A549 (cell line): ENCODE data around the gene GPR32. TPM values are rescaled to one million over a fixed set of nuclear protein-coding genes. Genes with fewer than 3 reads are reported as not detected.

Experiments
- ATAC-seq, 2 experiments: fragments of 200-7000 bp in 1 of 2; fragments of >200 bp in 1 of 2; cut with Nextera tagmentation in 1 of 2; cut with Tn5 transposase in 1 of 2; 3 replicates each; pipeline versions ENCODE4 v1.8.0 to v1.9.1; 2018 to 2020; ENCODE audit warnings: mild to moderate bottlenecking in 1 of 2, moderate library complexity in 1 of 2
- CTCF ChIA-PET: fragments of 300-600 bp; sonication (Branson Sonifier 250); formaldehyde crosslinking; extraction: SDS; loops from one replicate; lab custom pipeline; 2021; ENCODE audit warnings: antibody characterized with exemption, inconsistent platforms; lab: Yijun Ruan, JAX
- POLR2A ChIA-PET: fragments of 350-600 bp; formaldehyde crosslinking; extraction: SDS; loops from one replicate; lab custom pipeline; 2021; ENCODE audit warnings: antibody characterized with exemption, inconsistent platforms; lab: Yijun Ruan, JAX
- DNase-seq, 2 experiments: peaks; one replicate each; pipeline versions ENCODE4 v3.0.0 to v3.0.0-alpha.2; 2011 to 2016; ENCODE audit warnings: low read depth in 1 of 2, low spot score in 1 of 2
- FAIRE-seq: peaks from 2 replicates; lab custom pipeline; 2011; peaks lifted over from hg19 to GRCh38; lab: Jason Lieb, UNC
- H3K27ac ChIP-seq, 2 experiments: fragments of >200 bp; sonication (Bioruptor Twin); formaldehyde crosslinking; 3 replicates each; pipeline ENCODE4 v1.5.1; 2016 to 2017
- H3K4me1 ChIP-seq: fragments of >200 bp; sonication (Bioruptor Twin); formaldehyde crosslinking; 3 replicates; pipeline ENCODE4 v1.6.1; 2016
- H3K4me2 ChIP-seq: fragments of >200 bp; sonication (Bioruptor Twin); formaldehyde crosslinking; 3 replicates; pipeline ENCODE4 v1.6.1; 2016
- H3K4me3 ChIP-seq: fragments of >200 bp; sonication (Bioruptor Twin); formaldehyde crosslinking; 3 replicates; pipeline ENCODE4 v1.5.1; 2016
- H3K9me3 ChIP-seq: fragments of >200 bp; sonication (Bioruptor Twin); formaldehyde crosslinking; 3 replicates; pipeline ENCODE4 v1.6.1; 2016
- BHLHE40 ChIP-seq: IDR thresholded peaks from 2 replicates; pipeline ENCODE4 v1.6.1; 2012; ENCODE audit warnings: low read depth, low read length, inconsistent platforms
- CBX8 ChIP-seq: fragments of 200-600 bp; sonication (generic); IDR thresholded peaks from 2 replicates; pipeline ENCODE4 v1.6.1; 2016
- CHD2 ChIP-seq: fragments of 150-350 bp; IDR thresholded peaks from 2 replicates; pipeline ENCODE4 v1.6.1; 2014; ENCODE audit warnings: low read length; ENCODE audit not compliant: partially characterized antibody
- FOXS1 ChIP-seq: fragments of 250-450 bp; sonication (Bioruptor Pico); IDR thresholded peaks from 2 replicates; pipeline ENCODE4 v1.5.0; 2020; ENCODE audit warnings: mild to moderate bottlenecking, moderate library complexity
- GATA3 ChIP-seq: IDR thresholded peaks from 2 replicates; pipeline ENCODE4 v1.6.1; 2012; ENCODE audit warnings: borderline replicate concordance
- JUNB ChIP-seq: fragments of >200 bp; sonication (Bioruptor Twin); formaldehyde crosslinking; IDR thresholded peaks from 2 replicates; pipeline ENCODE4 v1.6.1; 2016
- KDM1A ChIP-seq: fragments of 200-600 bp; sonication (generic); IDR thresholded peaks from 2 replicates; pipeline ENCODE4 v1.6.1; 2016; ENCODE audit warnings: low read depth, mild to moderate bottlenecking
- KDM5A ChIP-seq: fragments of 200-600 bp; sonication (generic); IDR thresholded peaks from 2 replicates; pipeline ENCODE4 v1.6.1; 2016; ENCODE audit warnings: antibody characterized with exemption, mild to moderate bottlenecking
- MYC ChIP-seq: IDR thresholded peaks from 2 replicates; pipeline ENCODE4 v1.6.1; 2012; ENCODE audit warnings: mild to moderate bottlenecking, inconsistent platforms, low read length, improper control_type of control experiment, borderline replicate concordance
- NPAS2 ChIP-seq: fragments of 250-450 bp; sonication (Bioruptor Pico); IDR thresholded peaks from 2 replicates; pipeline ENCODE4 v1.8.0; 2022; ENCODE audit warnings: mild to moderate bottlenecking, moderate library complexity, borderline replicate concordance
- PHF8 ChIP-seq: fragments of 200-600 bp; sonication (generic); IDR thresholded peaks from 2 replicates; pipeline ENCODE4 v1.6.1; 2016; ENCODE audit warnings: low read depth, mild to moderate bottlenecking, antibody characterized with exemption, moderate library complexity, borderline replicate concordance
- POLR2A ChIP-seq: IDR thresholded peaks from 2 replicates; pipeline ENCODE4 v1.6.1; 2012; ENCODE audit warnings: mild to moderate bottlenecking, low read length
- POLR2AphosphoS2 ChIP-seq: conservative IDR thresholded peaks from 2 replicates; pipeline ENCODE4 v1.6.1; 2012; ENCODE audit warnings: low read length, improper control_type of control experiment, inconsistent platforms
- RAD21 ChIP-seq, 2 experiments: fragments of >200 bp in 1 of 2; sonication (Bioruptor Twin) in 1 of 2; formaldehyde crosslinking in 1 of 2; IDR thresholded peaks in 1 of 2; conservative IDR thresholded peaks in 1 of 2; 2 replicates in 1 of 2; 3 replicates in 1 of 2; pipeline ENCODE4 v1.6.1; 2012 to 2018; ENCODE audit warnings: inconsistent platforms in 1 of 2
- RCOR1 ChIP-seq: fragments of 150-350 bp; IDR thresholded peaks from 2 replicates; pipeline ENCODE4 v1.6.1; 2014; ENCODE audit warnings: antibody characterized with exemption, low read length, low read depth
- SMC3 ChIP-seq: fragments of >200 bp; sonication (Bioruptor Twin); formaldehyde crosslinking; IDR thresholded peaks from 3 replicates; pipeline ENCODE4 v1.6.1; 2018; ENCODE audit warnings: inconsistent platforms
- TFCP2L1 ChIP-seq: fragments of 250-450 bp; sonication (Bioruptor Pico); IDR thresholded peaks from 2 replicates; pipeline ENCODE4 v1.5.0; 2021; ENCODE audit warnings: mild to moderate bottlenecking
- TP53 ChIP-seq: fragments of 250-450 bp; sonication (Bioruptor Pico); IDR thresholded peaks from 2 replicates; pipeline ENCODE4 v1.5.0; 2021; ENCODE audit warnings: mild to moderate bottlenecking, moderate library complexity
- ZNF302 ChIP-seq: fragments of 250-450 bp; sonication (Bioruptor Pico); IDR thresholded peaks from 2 replicates; pipeline ENCODE4 v1.9.0; 2021; ENCODE audit warnings: inconsistent platforms, mild to moderate bottlenecking, moderate library complexity
- WGBS: methylation state at CpG from one replicate; pipeline ENCODE4 v1.1.6; 2017; ENCODE audit errors: missing lambda C conversion rate; 5-methylcytosine and 5-hydroxymethylcytosine counted together
- polyA plus RNA-seq, 4 experiments: library from polyadenylated mRNA; depleted of rRNA in 3 of 4; stranded (reverse); fragments of >200 nt; fragmentation: RNase III in 1 of 4; extraction: RNeasy Plus Mini Kit Qiagen cat#74134 plus additional on column Dnase treatment in 1 of 4; gene quantifications; 2 replicates in 3 of 4; 3 replicates in 1 of 4; pipeline ENCODE4 v1.2.3, GENCODE V29; 2011 to 2017
- TF ChIP-seq, protein P1 (sequence below): fragments of >200 bp; sonication (Bioruptor Twin); formaldehyde crosslinking; IDR thresholded peaks from 2 replicates; pipeline ENCODE4 v1.6.1; 2016
- TF ChIP-seq, protein P2 (sequence below): IDR thresholded peaks from 2 replicates; pipeline ENCODE4 v1.6.1; 2012
- TF ChIP-seq, protein P3 (sequence below): fragments of 250-450 bp; sonication (Bioruptor Pico); IDR thresholded peaks from 2 replicates; pipeline ENCODE4 v1.5.0; 2020; ENCODE audit warnings: low read depth, mild to moderate bottlenecking, moderate library complexity

Gene GPR32
- polyA plus RNA-seq, 2 of the 4 experiments (the other 2 are of a cell fraction) = not detected

DNA sequence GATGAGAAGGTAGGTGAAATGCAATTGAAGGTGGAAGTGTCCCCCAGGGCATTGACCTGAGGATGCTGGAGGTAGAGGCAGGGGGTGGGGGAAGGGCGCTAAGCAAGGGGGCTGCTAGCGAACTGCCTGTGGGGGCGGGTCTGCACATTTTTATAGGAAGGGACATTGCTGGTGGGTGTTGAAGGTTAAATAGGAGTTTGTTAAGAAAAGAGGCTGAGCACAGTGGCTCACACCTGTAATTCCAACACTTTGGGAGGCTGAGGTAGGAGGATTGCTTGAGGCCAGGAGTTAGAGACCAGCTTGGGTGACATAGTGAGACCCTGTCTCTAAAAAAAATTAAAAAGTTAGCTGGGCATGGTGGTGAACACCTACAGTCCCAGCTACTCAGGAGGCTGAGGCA lies 14.4 kb downstream of the GPR32 start:
- ChIA-PET POLR2A (interaction anchor here (1.7 to 2.2 kb wide), 2 partner anchors 20 to 60 kb away, joined by 4 to 10 read pairs; no protein-coding TSS in a partner anchor), CTCF (interaction anchor here (0.7 to 14.0 kb wide), 24 partner anchors 8 to 433 kb away, joined by 3 to 272 read pairs (median 6); partner anchors contain the start of genes CLEC11A, NAPSA and SHANK1)
- 62% methylated on average over 3 of the region's 3 CpGs for WGBS
- Histone ChIP-seq H3K27ac (no peak overlapping the region), H3K4me1 (peaks cover 7% of the 10 kb centered on the region; the same call in 2 of the 3 replicates), H3K4me2 (no peak overlapping the region), H3K4me3 (no peak overlapping the region), H3K9me3 (no peaks in the 10 kb centered on the region)
- TF ChIP-seq POLR2AphosphoS2 (no peak), POLR2A (no peak), RCOR1 (no peak), GATA3 (no peak), BHLHE40 (no peak), MYC (no peak), TP53 (CRISPR knock-in tag) (no peak), CHD2 (no peak)
- FAIRE-seq (no peak), ATAC-seq (no peak), DNase-seq (no peak)

DNA sequence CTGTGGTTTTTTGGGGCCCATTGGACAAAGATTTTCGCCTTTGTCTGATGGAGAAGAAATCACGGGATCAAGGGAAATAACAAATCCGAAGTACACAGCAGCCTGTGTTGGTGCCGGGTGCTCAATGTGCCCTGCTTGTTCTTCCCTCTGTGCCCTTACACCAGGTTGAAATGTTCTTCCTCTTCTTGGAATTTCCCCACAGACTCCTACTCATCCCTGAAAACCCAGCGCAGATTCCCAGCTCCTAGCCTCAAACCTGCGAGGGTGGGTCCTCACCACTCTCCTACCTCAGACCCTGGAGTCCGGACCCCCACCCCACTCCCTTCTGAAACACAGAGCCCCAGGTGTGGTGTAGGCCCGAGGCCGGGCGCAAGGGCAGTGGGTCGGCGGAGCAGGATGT lies 15.1 kb downstream of the GPR32 start:
- DNase-seq (no peak), FAIRE-seq (no peak), ATAC-seq (no peak)
- ChIA-PET POLR2A (interaction anchor here (1.7 kb wide), 1 partner anchor 19 kb away, joined by 4 read pairs; no protein-coding TSS in a partner anchor), CTCF (interaction anchor here (1.1 to 14.0 kb wide), 8 partner anchors 9 to 249 kb away, joined by 3 to 272 read pairs (median 77); partner anchors contain the start of genes CLEC11A and SHANK1)
- Histone ChIP-seq H3K4me1 (peaks cover 7% of the 10 kb centered on the region; the same call in 2 of the 3 replicates), H3K27ac (no peak overlapping the region), H3K9me3 (no peaks in the 10 kb centered on the region), H3K4me2 (no peak overlapping the region), H3K4me3 (no peak overlapping the region)
- WGBS = 60% methylated on average over 12 of the region's 12 CpGs
- TF ChIP-seq, protein P1, sequence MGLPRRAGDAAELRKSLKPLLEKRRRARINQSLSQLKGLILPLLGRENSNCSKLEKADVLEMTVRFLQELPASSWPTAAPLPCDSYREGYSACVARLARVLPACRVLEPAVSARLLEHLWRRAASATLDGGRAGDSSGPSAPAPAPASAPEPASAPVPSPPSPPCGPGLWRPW = no peak
- no peak for TF ChIP-seq TFCP2L1 (CRISPR knock-in tag)
- TF ChIP-seq, protein P2, sequence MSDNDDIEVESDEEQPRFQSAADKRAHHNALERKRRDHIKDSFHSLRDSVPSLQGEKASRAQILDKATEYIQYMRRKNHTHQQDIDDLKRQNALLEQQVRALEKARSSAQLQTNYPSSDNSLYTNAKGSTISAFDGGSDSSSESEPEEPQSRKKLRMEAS = no peak
- no peak for TF ChIP-seq CBX8
- TF ChIP-seq JUNB = no peak
- no peak for TF ChIP-seq PHF8

DNA sequence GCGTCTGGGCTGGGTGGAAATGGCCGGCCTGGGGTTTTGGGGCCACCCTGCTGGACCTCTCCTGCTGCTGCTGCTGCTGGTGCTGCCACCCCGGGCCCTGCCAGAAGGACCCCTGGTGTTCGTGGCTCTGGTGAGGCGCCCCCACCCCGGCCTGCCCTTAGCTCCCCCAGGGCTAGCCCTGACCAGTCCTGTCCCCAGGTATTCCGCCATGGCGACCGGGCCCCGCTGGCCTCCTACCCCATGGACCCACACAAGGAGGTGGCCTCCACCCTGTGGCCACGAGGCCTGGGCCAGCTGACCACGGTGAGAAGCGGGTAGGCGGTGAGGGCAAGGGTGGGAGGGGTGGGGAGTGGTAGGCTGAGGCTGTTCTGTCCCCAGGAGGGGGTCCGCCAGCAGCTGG lies 20.1 kb downstream of the GPR32 start, which contains the start of gene ACP4:
Gene ACP4, plus strand, starts transcription at position 20 of the 400 bp plus-strand sequence. Its CDS starts 0 bp downstream, at position 20.
- TF ChIP-seq CBX8 = no peak
- TF ChIP-seq CHD2 = no peak
- no peak for TF ChIP-seq KDM1A
- TF ChIP-seq RAD21 (conservative IDR thresholded peaks at IDR 0.05 in 1 of 2, IDR thresholded peaks at IDR 0.05 in 1 of 2) = no peak
- TF ChIP-seq FOXS1 (CRISPR knock-in tag) = no peak
- TF ChIP-seq KDM5A = no peak
- no peak for TF ChIP-seq NPAS2 (CRISPR knock-in tag)
- no peak for TF ChIP-seq ZNF302
- TF ChIP-seq, protein P3, sequence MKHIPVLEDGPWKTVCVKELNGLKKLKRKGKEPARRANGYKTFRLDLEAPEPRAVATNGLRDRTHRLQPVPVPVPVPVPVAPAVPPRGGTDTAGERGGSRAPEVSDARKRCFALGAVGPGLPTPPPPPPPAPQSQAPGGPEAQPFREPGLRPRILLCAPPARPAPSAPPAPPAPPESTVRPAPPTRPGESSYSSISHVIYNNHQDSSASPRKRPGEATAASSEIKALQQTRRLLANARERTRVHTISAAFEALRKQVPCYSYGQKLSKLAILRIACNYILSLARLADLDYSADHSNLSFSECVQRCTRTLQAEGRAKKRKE (CRISPR knock-in tag) = no peak
- no peak for TF ChIP-seq SMC3
- TF ChIP-seq, protein P1 = no peak
- TF ChIP-seq, all 56 proteins: peak for 0
- POLR2A ChIA-PET = interaction anchor here (0.9 kb wide), 1 partner anchor 65 kb away, joined by 4 read pairs; no protein-coding TSS in a partner anchor
- WGBS = 87% methylated on average over 7 of the region's 15 CpGs

More for the DNA sequence above, 20.1 kb downstream of the GPR32 start, which contains the start of gene ACP4:
- no peak for FAIRE-seq
- Histone ChIP-seq H3K4me2 (no peak within 1 kb of the TSS), H3K27ac (no peak within 1 kb of the TSS), H3K9me3 (no peaks in the 10 kb centered on the region), H3K4me3 (no peak within 1 kb of the TSS), H3K4me1 (peaks cover 9% of the 10 kb centered on the region; the same call in 2 of the 3 replicates)
- DNase-seq = no peak
- CTCF ChIA-PET = interaction anchor here (1.0 to 11.9 kb wide), 6 partner anchors 10 to 253 kb away, joined by 3 to 121 read pairs (median 6); no protein-coding TSS in a partner anchor
- ATAC-seq = 0 out of 6 replicates have a peak, but pooled peaks of 1 of the 2 experiments have one; percentile 2
